Karpas-422 (cell line): ENCODE measurements around the gene ZNF319. TPM values are rescaled to one million over a fixed set of nuclear protein-coding genes. Genes with fewer than 3 reads are reported as not detected.

ENCODE experiments used
- DNase-seq: peaks from one replicate; pipeline ENCODE4 v3.0.0-alpha.2; 2015
- H2AFZ ChIP-seq: fragments of 200-600 bp; sonication (generic); 2 replicates; pipeline ENCODE4 v1.6.1; 2014; ENCODE audit warnings: antibody characterized with exemption, low read length, mixed read lengths
- H3K27ac ChIP-seq: fragments of 200-600 bp; sonication (generic); 2 replicates; pipeline ENCODE4 v1.5.1; 2014; ENCODE audit warnings: mild to moderate bottlenecking, low read length, moderate library complexity
- H3K27me3 ChIP-seq: fragments of 200-600 bp; sonication (generic); 2 replicates; pipeline ENCODE4 v1.6.1; 2014; ENCODE audit warnings: low read length, mixed read lengths
- H3K36me3 ChIP-seq: fragments of 200-600 bp; sonication (generic); 2 replicates; pipeline ENCODE4 v1.6.1; 2014; ENCODE audit warnings: low read length, mixed read lengths; ENCODE audit not compliant: insufficient read depth
- H3K4me1 ChIP-seq: fragments of 200-600 bp; sonication (generic); 2 replicates; pipeline ENCODE4 v1.6.1; 2014; ENCODE audit warnings: mild to moderate bottlenecking, low read length, mixed read lengths
- H3K4me2 ChIP-seq: fragments of 200-600 bp; sonication (generic); 2 replicates; pipeline ENCODE4 v1.6.1; 2014; ENCODE audit warnings: low read length, low read depth, mild to moderate bottlenecking; ENCODE audit not compliant: poor library complexity, severe bottlenecking
- H3K4me3 ChIP-seq: fragments of 200-600 bp; sonication (generic); 2 replicates; pipeline ENCODE4 v1.5.1; 2014; ENCODE audit warnings: mild to moderate bottlenecking, antibody characterized with exemption, low read length, mixed read lengths
- H3K79me2 ChIP-seq: fragments of 200-600 bp; sonication (generic); 2 replicates; pipeline ENCODE4 v1.6.1; 2014; ENCODE audit warnings: mild to moderate bottlenecking, low read length, mixed read lengths
- H3K9ac ChIP-seq: fragments of 200-600 bp; sonication (generic); 2 replicates; pipeline ENCODE4 v1.6.0; 2014; ENCODE audit warnings: low read length
- H3K9me2 ChIP-seq: fragments of 200-600 bp; sonication (generic), shearing (Covaris generic); replicated peaks from 2 replicates; pipeline ENCODE4 v1.6.0; 2014; ENCODE audit warnings: mild to moderate bottlenecking, low read length, moderate library complexity; ENCODE audit not compliant: insufficient read depth
- H3K9me3 ChIP-seq: fragments of 300-700, 200-600 bp; sonication (generic); 2 replicates; pipeline ENCODE4 v1.6.1; 2014; ENCODE audit warnings: low read length, mixed read lengths
- H4K20me1 ChIP-seq: fragments of 200-600 bp; sonication (generic); 2 replicates; pipeline ENCODE4 v1.6.1; 2014; ENCODE audit warnings: mild to moderate bottlenecking, antibody characterized with exemption, low read length, low read depth; ENCODE audit not compliant: insufficient read depth
- total RNA-seq: library from RNA; depleted of rRNA; stranded (reverse); fragments of >200 nt; shearing (Covaris generic); gene quantifications from 2 replicates; pipeline ENCODE4 v1.2.3, GENCODE V29; 2014; ENCODE audit warnings: low replicate concordance; rRNA removed

Gene ZNF319
- total RNA-seq = 3.7 and 5.3 TPM in 2 replicates

GRCh38 chr16:57999971-58000705 lies at the start of gene ZNF319:
ZNF319 (minus strand) TSS chr16:58000672; CDS start chr16:57998265, 2,407 bp downstream.
- Histone ChIP-seq H3K4me1 (peaks cover 42% of the 10 kb centered on the region), H3K36me3 (peaks cover 16% of the 10 kb centered on the region; the same call in 1 of the 2 replicates), H3K9me3 (no peaks in the 10 kb centered on the region), H3K79me2 (peaks cover 39% of the 10 kb centered on the region), H3K9ac (peak within 1 kb of the TSS; percentile 90), H3K4me3 (peak within 1 kb of the TSS; percentile 82), H2AFZ (peak within 1 kb of the TSS; percentile 97), H3K27ac (peak within 1 kb of the TSS; percentile 75), H3K27me3 (no peaks in the 10 kb centered on the region), H4K20me1 (no peaks in the 10 kb centered on the region), H3K4me2 (peak within 1 kb of the TSS; percentile 99), H3K9me2 (no peaks in the 10 kb centered on the region)
- DNase-seq = peak; percentile 66

GRCh38 chr16:58049232-58050185 lies 49.0 kb upstream of the ZNF319 start:
- Histone ChIP-seq H3K27ac (no peak overlapping the region), H2AFZ (no peak overlapping the region), H3K9me2 (no peaks in the 10 kb centered on the region), H3K27me3 (no peaks in the 10 kb centered on the region), H4K20me1 (no peaks in the 10 kb centered on the region), H3K4me3 (no peak overlapping the region), H3K9me3 (no peaks in the 10 kb centered on the region), H3K4me2 (no peak overlapping the region), H3K79me2 (no peaks in the 10 kb centered on the region), H3K36me3 (no peaks in the 10 kb centered on the region), H3K9ac (no peak overlapping the region), H3K4me1 (peaks cover 9% of the 10 kb centered on the region)
- DNase-seq = no peak

GRCh38 chr16:58048494-58049231 lies 48.2 kb upstream of the ZNF319 start:
- Histone ChIP-seq H3K27ac (no peak overlapping the region), H3K4me1 (peaks cover 9% of the 10 kb centered on the region), H3K9ac (no peak overlapping the region), H4K20me1 (no peaks in the 10 kb centered on the region), H3K27me3 (no peaks in the 10 kb centered on the region), H3K9me2 (no peaks in the 10 kb centered on the region), H3K9me3 (no peaks in the 10 kb centered on the region), H3K4me2 (no peak overlapping the region), H3K36me3 (no peaks in the 10 kb centered on the region), H2AFZ (no peak overlapping the region), H3K4me3 (no peak overlapping the region), H3K79me2 (no peaks in the 10 kb centered on the region)
- no peak for DNase-seq

GRCh38 chr16:58047557-58048348 lies 47.3 kb upstream of the ZNF319 start:
- H3K9me2 ChIP-seq = no peaks in the 10 kb centered on the region
- H2AFZ ChIP-seq = no peak overlapping the region
- H3K36me3 ChIP-seq = no peaks in the 10 kb centered on the region
- H3K4me3 ChIP-seq = no peak overlapping the region
- no peak overlapping the region for H3K9ac ChIP-seq
- H3K27ac ChIP-seq = no peak overlapping the region
- no peak for DNase-seq
- H3K79me2 ChIP-seq = no peaks in the 10 kb centered on the region
- H4K20me1 ChIP-seq = no peaks in the 10 kb centered on the region
- H3K27me3 ChIP-seq = no peaks in the 10 kb centered on the region
- H3K4me1 ChIP-seq = peaks cover 9% of the 10 kb centered on the region
- no peaks in the 10 kb centered on the region for H3K9me3 ChIP-seq
- H3K4me2 ChIP-seq = no peak overlapping the region

- Histone ChIP-seq H3K27me3 (no peaks in the 10 kb centered on the region), H3K9me2 (no peaks in the 10 kb centered on the region), H3K27ac (no peak overlapping the region), H3K9ac (no peak overlapping the region), H2AFZ (no peak overlapping the region), H4K20me1 (no peaks in the 10 kb centered on the region), H3K4me3 (no peak overlapping the region), H3K4me2 (no peak overlapping the region), H3K36me3 (no peaks in the 10 kb centered on the region), H3K79me2 (no peaks in the 10 kb centered on the region), H3K4me1 (peaks cover 9% of the 10 kb centered on the region), H3K9me3 (no peaks in the 10 kb centered on the region)
- DNase-seq = no peak
These were observed 46.5 kb upstream of the ZNF319 start for GRCh38 chr16:58046936-58047335.

- Histone ChIP-seq H3K27ac (no peak overlapping the region), H3K36me3 (no peaks in the 10 kb centered on the region), H3K9ac (no peak overlapping the region), H3K9me3 (no peaks in the 10 kb centered on the region), H3K4me1 (peaks cover 9% of the 10 kb centered on the region), H4K20me1 (no peaks in the 10 kb centered on the region), H3K4me2 (no peak overlapping the region), H3K9me2 (no peaks in the 10 kb centered on the region), H2AFZ (no peak overlapping the region), H3K27me3 (no peaks in the 10 kb centered on the region), H3K79me2 (no peaks in the 10 kb centered on the region), H3K4me3 (no peak overlapping the region)
- DNase-seq = no peak
These were observed 45.8 kb upstream of the ZNF319 start for GRCh38 chr16:58046054-58046881.

- no peaks in the 10 kb centered on the region for H3K36me3 ChIP-seq
- no peak overlapping the region for H3K27ac ChIP-seq
- no peaks in the 10 kb centered on the region for H3K9me2 ChIP-seq
- DNase-seq = no peak
- no peaks in the 10 kb centered on the region for H3K79me2 ChIP-seq
- H2AFZ ChIP-seq = no peak overlapping the region
- peaks cover 10% of the 10 kb centered on the region for H3K4me1 ChIP-seq
- H3K4me3 ChIP-seq = no peak overlapping the region
- H4K20me1 ChIP-seq = no peaks in the 10 kb centered on the region
- H3K9ac ChIP-seq = no peak overlapping the region
- no peak overlapping the region for H3K4me2 ChIP-seq
- H3K27me3 ChIP-seq = no peaks in the 10 kb centered on the region
- no peaks in the 10 kb centered on the region for H3K9me3 ChIP-seq
These were observed 44.6 kb upstream of the ZNF319 start for GRCh38 chr16:58045096-58045495.
